Breast epithelium (tissue), 3 donors: ENCODE results near the gene TEAD1.

Experiments used
- CTCF ChIP-seq, 3 donors: fragments of 450-650 bp; IDR thresholded peaks; one replicate each; pipeline ENCODE4 v1.5.1; 2016 to 2017; ENCODE audit warnings: antibody characterized with exemption in 3 of 3, mild to moderate bottlenecking in 3 of 3, moderate library complexity in 3 of 3
- POLR2A ChIP-seq: fragments of 450-650 bp; IDR thresholded peaks from one replicate; pipeline ENCODE4 v1.6.1; 2016; ENCODE audit warnings: antibody characterized with exemption, mild to moderate bottlenecking, moderate library complexity

GRCh38 chr11:12983336-12983735, 309.1 kb downstream of the TEAD1 start:
- TF ChIP-seq CTCF (IDR thresholded peaks at IDR 0.05), result no peak
- TF ChIP-seq POLR2A, result no peak
